K562 (cell line): ENCODE results near the gene GRIK3. TPM values are rescaled to one million over a fixed set of nuclear protein-coding genes. Genes with fewer than 3 reads are reported as not detected.

Source experiments
- ATAC-seq: fragments of 200-7000 bp; cut with Tn5 transposase; 3 replicates; pipeline ENCODE4 v1.9.1; 2020; ENCODE audit warnings: moderate library complexity
- BruUV-seq: library from RNA; stranded (reverse); fragments of 400-500 nt; replicated peaks from 2 replicates; lab custom pipeline; 2021; lab: Mats Ljungman, UMichigan
- CTCF ChIA-PET: fragments of 300-600 bp; formaldehyde crosslinking; extraction: SDS; loops from one replicate; lab custom pipeline; 2021; ENCODE audit warnings: low intra/inter-chr PET ratio; lab: Yijun Ruan, JAX
- POLR2A ChIA-PET: fragments of 300-600, 350-650 bp; sonication (Branson Sonifier 250); formaldehyde crosslinking; extraction: SDS; loops from one replicate; lab custom pipeline; 2021; ENCODE audit warnings: antibody characterized with exemption, inconsistent platforms; lab: Yijun Ruan, JAX
- DNase-seq, 4 experiments: peaks; one replicate each; pipeline versions ENCODE4 v3.0.0 to v3.0.0-alpha.2; 2011 to 2018; ENCODE audit warnings: low spot score in 3 of 4, mixed read lengths in 3 of 4; ENCODE audit errors: extremely low read depth in 1 of 4
- FAIRE-seq: peaks from 2 replicates; lab custom pipeline; 2011; peaks lifted over from hg19 to GRCh38; lab: Jason Lieb, UNC
- H2AFZ ChIP-seq: 2 replicates; pipeline ENCODE4 v1.6.0; 2011; ENCODE audit warnings: low read depth, low read length, control low read depth, inconsistent platforms
- H3K27ac ChIP-seq: fragments of 200-600 bp; 3 replicates; pipeline ENCODE4 v1.8.0; 2011; ENCODE audit warnings: low read depth, mild to moderate bottlenecking, control low read depth, inconsistent platforms, low read length, moderate library complexity, mixed read lengths; ENCODE audit errors: extremely low read depth
- H3K27me3 ChIP-seq, 2 experiments: fragments of 300-600 bp in 1 of 2; 2 replicates in 1 of 2; 3 replicates in 1 of 2; pipeline versions ENCODE4 v1.6.0 to v1.8.0; 2011; ENCODE audit warnings: inconsistent platforms in 2 of 2, low read length in 2 of 2, mild to moderate bottlenecking in 1 of 2, mixed read lengths in 1 of 2, moderate library complexity in 1 of 2; ENCODE audit not compliant: control insufficient read depth in 2 of 2, insufficient read depth in 2 of 2
- H3K36me3 ChIP-seq: fragments of 300-600 bp; 3 replicates; pipeline ENCODE4 v1.8.0; 2011; ENCODE audit warnings: mild to moderate bottlenecking, low read length, inconsistent platforms; ENCODE audit not compliant: control insufficient read depth, insufficient read depth
- H3K4me1 ChIP-seq, 2 experiments: fragments of 200-600 bp in 1 of 2; replicated peaks in 1 of 2; 2 replicates in 1 of 2; 3 replicates in 1 of 2; pipeline versions ENCODE4 v1.5.1 to v1.8.0; 2011; ENCODE audit warnings: inconsistent platforms in 2 of 2, low read length in 2 of 2, mild to moderate bottlenecking in 1 of 2, mixed read lengths in 1 of 2, moderate library complexity in 1 of 2; ENCODE audit not compliant: control insufficient read depth in 2 of 2, insufficient read depth in 2 of 2
- H3K4me2 ChIP-seq: 2 replicates; pipeline ENCODE4 v1.6.1; 2011; ENCODE audit warnings: low read length, control low read depth, inconsistent platforms, mixed read lengths; ENCODE audit not compliant: insufficient read depth
- H3K4me3 ChIP-seq: fragments of 200-600 bp; sonication (generic), shearing (Covaris generic); 2 replicates; pipeline ENCODE4 v1.5.1; 2016; ENCODE audit warnings: control low read depth, inconsistent platforms
- H3K79me2 ChIP-seq: fragments of 200-600 bp; 3 replicates; pipeline ENCODE4 v1.8.0; 2011; ENCODE audit warnings: low read length, inconsistent platforms; ENCODE audit not compliant: control insufficient read depth, insufficient read depth
- H3K9ac ChIP-seq, 2 experiments: 2 replicates each; pipeline versions ENCODE4 v1.6.0 to v1.6.1; 2011; ENCODE audit warnings: low read depth in 2 of 2, low read length in 2 of 2, control low read depth in 1 of 2, inconsistent platforms in 1 of 2, mild to moderate bottlenecking in 1 of 2, mixed read lengths in 1 of 2; ENCODE audit not compliant: insufficient read depth in 1 of 2
- H3K9me1 ChIP-seq: one replicate; pipeline ENCODE4 v1.6.0; 2011; ENCODE audit warnings: inconsistent platforms, mild to moderate bottlenecking, low read length, moderate library complexity; ENCODE audit not compliant: control insufficient read depth, insufficient read depth
- H3K9me3 ChIP-seq: replicated peaks from 2 replicates; pipeline ENCODE4 v1.5.1; 2011; ENCODE audit warnings: low read depth, low read length, inconsistent platforms; ENCODE audit not compliant: control insufficient read depth, insufficient read depth
- H4K20me1 ChIP-seq: replicated peaks from 2 replicates; pipeline ENCODE4 v1.6.1; 2011; ENCODE audit warnings: low read length, inconsistent platforms, mixed read lengths; ENCODE audit not compliant: control insufficient read depth, insufficient read depth
- ETV6 ChIP-seq, 3 experiments: fragments of 150-350 bp in 1 of 3; sonication (generic) in 1 of 3; formaldehyde crosslinking in 1 of 3; IDR thresholded peaks; 2 replicates each; pipeline versions ENCODE4 v1.6.1 to v1.8.0; 2014 to 2022; ENCODE audit warnings: borderline replicate concordance in 2 of 3, low read depth in 2 of 3, antibody characterized with exemption in 1 of 3, low read length in 1 of 3, mild to moderate bottlenecking in 1 of 3, missing genetic modification reagents in 1 of 3
- HDAC3 ChIP-seq: fragments of 450-650 bp; IDR thresholded peaks from 2 replicates; pipeline ENCODE4 v1.6.1; 2018; ENCODE audit warnings: borderline replicate concordance, mild to moderate bottlenecking, moderate library complexity; ENCODE audit not compliant: partially characterized antibody
- KDM2B ChIP-seq: fragments of 250-450 bp; sonication (Bioruptor Pico); IDR thresholded peaks from 2 replicates; pipeline ENCODE4 v1.8.0; 2021; ENCODE audit warnings: mild to moderate bottlenecking, moderate library complexity
- MIER1 ChIP-seq: fragments of 450-650 bp; IDR thresholded peaks from 2 replicates; pipeline ENCODE4 v1.6.1; 2016; ENCODE audit warnings: antibody characterized with exemption, mild to moderate bottlenecking, low read depth
- SREBF2 ChIP-seq: sonication (generic); formaldehyde crosslinking; IDR thresholded peaks from 2 replicates; pipeline ENCODE4 v1.4.0; 2020; ENCODE audit warnings: mild to moderate bottlenecking, missing genetic modification reagents
- ZNF175 ChIP-seq: fragments of 200-800 bp; sonication (Bioruptor generic); IDR thresholded peaks from 2 replicates; pipeline ENCODE4 v1.6.1; 2016; ENCODE audit warnings: low read depth, mild to moderate bottlenecking, missing genetic modification characterization, missing compliant biosample characterization
- ZNF551 ChIP-seq: fragments of 250-450 bp; sonication (Bioruptor Pico); IDR thresholded peaks from 2 replicates; pipeline ENCODE4 v1.5.0; 2021; ENCODE audit warnings: mild to moderate bottlenecking, moderate library complexity
- WGBS: fragments of 100-300 bp; shearing (Covaris generic); methylation state at CpG from one replicate; pipeline ENCODE4 v1.1.6; 2016; ENCODE audit warnings: low coverage, mixed read lengths; ENCODE audit not compliant: insufficient coverage; ENCODE audit errors: missing lambda C conversion rate; 5-methylcytosine and 5-hydroxymethylcytosine counted together
- in situ Hi-C: fragments of 300-500 bp; cut with MboI; formaldehyde crosslinking; loops from 4 replicates; pipeline ENCODE4 v1.15.0; 2018; ENCODE audit warnings: inconsistent platforms, mixed read lengths
- intact Hi-C: fragments of 100-400 bp; cut with micrococcal nuclease; formaldehyde crosslinking; loops from 2 replicates; pipeline ENCODE4 v1.14.2; 2022
- polyA plus RNA-seq, 8 experiments: library from polyadenylated mRNA; depleted of rRNA in 4 of 8; stranded (reverse) in 5 of 8; unstranded in 3 of 8; fragments of >200 nt; fragmentation: Nextera tagmentation in 2 of 8; fragmentation: Illumina TruSeq in 1 of 8; extraction: Ambion mirVana in 2 of 8; extraction: Trizol in 1 of 8; gene quantifications; 2 replicates each; pipeline versions ENCODE4 v1.2.1 to v1.2.3, GENCODE V29; 2011 to 2014; ENCODE audit warnings: inconsistent platforms in 1 of 8, missing spikeins in 1 of 8
- total RNA-seq, 7 experiments: library from RNA; depleted of rRNA in 6 of 7; stranded (reverse); fragments of >200 nt in 6 of 7; fragmentation: Illumina TruSeq in 2 of 7; extraction: Trizol in 2 of 7; gene quantifications; 2 replicates each; pipeline versions ENCODE4 v1.2.1 to v1.2.3, GENCODE V29; 2011 to 2021; ENCODE audit warnings: low replicate concordance in 1 of 7
- TF ChIP-seq, protein P1 (sequence below), 2 experiments: fragments of 450-650 bp in 1 of 2; IDR thresholded peaks; 2 replicates each; pipeline ENCODE4 v1.6.1; 2011 to 2017; ENCODE audit warnings: low read depth in 2 of 2, antibody characterized with exemption in 1 of 2, borderline replicate concordance in 1 of 2, low read length in 1 of 2, mild to moderate bottlenecking in 1 of 2, mixed read lengths in 1 of 2; ENCODE audit not compliant: control insufficient read depth in 1 of 2

The GRIK3 gene
- total and polyA plus RNA-seq, 9 of the 15 experiments (the other 6 are each of a cell fraction or from before 2014, with no cell fraction given), result not detected

DNA sequence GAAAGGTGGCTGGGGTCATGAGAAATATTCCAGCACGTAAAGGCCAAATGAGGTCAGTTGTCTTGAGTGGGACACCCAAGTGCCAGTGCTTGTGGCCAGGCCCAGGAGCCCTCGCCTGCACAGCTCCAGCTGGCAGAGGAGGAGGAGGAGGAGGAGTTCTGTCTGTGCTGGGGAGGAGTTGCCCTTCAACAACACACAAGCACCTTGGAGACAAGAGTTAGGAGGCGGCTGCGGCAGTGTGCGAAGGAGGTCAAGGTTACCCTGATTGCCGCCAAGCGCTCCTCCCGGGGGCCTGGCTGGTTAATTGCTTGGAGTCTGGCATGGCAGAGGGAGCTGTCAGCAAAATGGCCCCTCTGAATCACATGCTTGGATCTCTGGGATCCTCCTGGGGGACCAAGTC, 45.1 kb downstream of the GRIK3 start:
- in situ Hi-C loops, result no loop called here
- ATAC-seq (no peak), FAIRE-seq (no peak), DNase-seq (no peak)
- Histone ChIP-seq H3K36me3 (no peaks in the 10 kb centered on the region), H3K4me1 (no peaks in the 10 kb centered on the region), H3K4me3 (no peak overlapping the region), H3K4me2 (no peak overlapping the region), H3K27me3 (peaks cover 0 to 34% of the 10 kb centered on the region in 2 experiments; a peak in 3 of 5 replicates), H3K79me2 (no peaks in the 10 kb centered on the region), H2AFZ (no peak overlapping the region), H3K9ac (no peak overlapping the region; a peak in 1 of 4 replicates), H3K9me1 (no peaks in the 10 kb centered on the region), H3K27ac (no peak overlapping the region), H3K9me3 (no peaks in the 10 kb centered on the region), H4K20me1 (peaks cover 22% of the 10 kb centered on the region)
- BruUV-seq, result no TSS peak
- intact Hi-C loops, result no loop called here
- ChIA-PET CTCF (no interaction called here), POLR2A (interaction anchor here (1.1 kb wide), 1 partner anchor 11 kb away, joined by 3 read pairs; no protein-coding TSS in a partner anchor)
- 3% methylated on average over 8 of the region's 8 CpGs for whole genome bisulfite sequencing
- TF ChIP-seq ETV6 (IDR thresholded peaks at IDR 0.05; ENCODE audit: borderline replicate concordance in 1 of 2, low read depth in 2 of 2, low read length in 1 of 2), result no peak
- TF ChIP-seq ETV6 (CRISPR knock-in tag; IDR thresholded peaks at IDR 0.05; ENCODE audit: borderline replicate concordance), result no peak
- TF ChIP-seq, protein P1, sequence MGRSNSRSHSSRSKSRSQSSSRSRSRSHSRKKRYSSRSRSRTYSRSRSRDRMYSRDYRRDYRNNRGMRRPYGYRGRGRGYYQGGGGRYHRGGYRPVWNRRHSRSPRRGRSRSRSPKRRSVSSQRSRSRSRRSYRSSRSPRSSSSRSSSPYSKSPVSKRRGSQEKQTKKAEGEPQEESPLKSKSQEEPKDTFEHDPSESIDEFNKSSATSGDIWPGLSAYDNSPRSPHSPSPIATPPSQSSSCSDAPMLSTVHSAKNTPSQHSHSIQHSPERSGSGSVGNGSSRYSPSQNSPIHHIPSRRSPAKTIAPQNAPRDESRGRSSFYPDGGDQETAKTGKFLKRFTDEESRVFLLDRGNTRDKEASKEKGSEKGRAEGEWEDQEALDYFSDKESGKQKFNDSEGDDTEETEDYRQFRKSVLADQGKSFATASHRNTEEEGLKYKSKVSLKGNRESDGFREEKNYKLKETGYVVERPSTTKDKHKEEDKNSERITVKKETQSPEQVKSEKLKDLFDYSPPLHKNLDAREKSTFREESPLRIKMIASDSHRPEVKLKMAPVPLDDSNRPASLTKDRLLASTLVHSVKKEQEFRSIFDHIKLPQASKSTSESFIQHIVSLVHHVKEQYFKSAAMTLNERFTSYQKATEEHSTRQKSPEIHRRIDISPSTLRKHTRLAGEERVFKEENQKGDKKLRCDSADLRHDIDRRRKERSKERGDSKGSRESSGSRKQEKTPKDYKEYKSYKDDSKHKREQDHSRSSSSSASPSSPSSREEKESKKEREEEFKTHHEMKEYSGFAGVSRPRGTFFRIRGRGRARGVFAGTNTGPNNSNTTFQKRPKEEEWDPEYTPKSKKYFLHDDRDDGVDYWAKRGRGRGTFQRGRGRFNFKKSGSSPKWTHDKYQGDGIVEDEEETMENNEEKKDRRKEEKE (IDR thresholded peaks at IDR 0.05; ENCODE audit: borderline replicate concordance in 1 of 2, control insufficient read depth in 1 of 2, low read depth in 2 of 2, low read length in 1 of 2), result no peak
- no peak for TF ChIP-seq ZNF175
- no peak for TF ChIP-seq HDAC3
- TF ChIP-seq MIER1, result no peak
- no peak for TF ChIP-seq SREBF2 (CRISPR knock-in tag)
- no peak for TF ChIP-seq KDM2B
- no peak for TF ChIP-seq ZNF551 (CRISPR knock-in tag)
